PFSK-1 (cell line): Measurements from ENCODE around the gene SLC15A4.

Experiments used
- SIN3A ChIP-seq: IDR thresholded peaks from 2 replicates; pipeline ENCODE4 v1.6.1; 2012; ENCODE audit warnings: mild to moderate bottlenecking, low read length, moderate library complexity, borderline replicate concordance; ENCODE audit not compliant: insufficient read depth
- TAF1 ChIP-seq: IDR thresholded peaks from 2 replicates; pipeline ENCODE4 v1.6.1; 2012; ENCODE audit warnings: low read length, control low read depth, borderline replicate concordance; ENCODE audit not compliant: insufficient read depth

GRCh38 chr12:128857133-128857763, 33.5 kb upstream of the SLC15A4 start:
- no peak for TF ChIP-seq SIN3A
- no peak for TF ChIP-seq TAF1
